Esophagus squamous epithelium (tissue), 4 donors: ENCODE measurements around the gene CRHR2.

Experiments
- POLR2A ChIP-seq, 4 donors: fragments of 450-650 bp; IDR thresholded peaks; one replicate each; pipeline ENCODE4 v1.6.1; 2017; ENCODE audit warnings: antibody characterized with exemption in 4 of 4, mild to moderate bottlenecking in 4 of 4, moderate library complexity in 3 of 4
- TF ChIP-seq, protein P1 (sequence below), 6 experiments: fragments of 450-650 bp in 4 of 6; fragments of 200-600 bp in 2 of 6; sonication (generic) in 2 of 6; IDR thresholded peaks; one replicate each; pipeline ENCODE4 v1.5.1; 2016 to 2019; ENCODE audit warnings: antibody characterized with exemption in 6 of 6, mild to moderate bottlenecking in 4 of 6, moderate library complexity in 4 of 6

DNA sequence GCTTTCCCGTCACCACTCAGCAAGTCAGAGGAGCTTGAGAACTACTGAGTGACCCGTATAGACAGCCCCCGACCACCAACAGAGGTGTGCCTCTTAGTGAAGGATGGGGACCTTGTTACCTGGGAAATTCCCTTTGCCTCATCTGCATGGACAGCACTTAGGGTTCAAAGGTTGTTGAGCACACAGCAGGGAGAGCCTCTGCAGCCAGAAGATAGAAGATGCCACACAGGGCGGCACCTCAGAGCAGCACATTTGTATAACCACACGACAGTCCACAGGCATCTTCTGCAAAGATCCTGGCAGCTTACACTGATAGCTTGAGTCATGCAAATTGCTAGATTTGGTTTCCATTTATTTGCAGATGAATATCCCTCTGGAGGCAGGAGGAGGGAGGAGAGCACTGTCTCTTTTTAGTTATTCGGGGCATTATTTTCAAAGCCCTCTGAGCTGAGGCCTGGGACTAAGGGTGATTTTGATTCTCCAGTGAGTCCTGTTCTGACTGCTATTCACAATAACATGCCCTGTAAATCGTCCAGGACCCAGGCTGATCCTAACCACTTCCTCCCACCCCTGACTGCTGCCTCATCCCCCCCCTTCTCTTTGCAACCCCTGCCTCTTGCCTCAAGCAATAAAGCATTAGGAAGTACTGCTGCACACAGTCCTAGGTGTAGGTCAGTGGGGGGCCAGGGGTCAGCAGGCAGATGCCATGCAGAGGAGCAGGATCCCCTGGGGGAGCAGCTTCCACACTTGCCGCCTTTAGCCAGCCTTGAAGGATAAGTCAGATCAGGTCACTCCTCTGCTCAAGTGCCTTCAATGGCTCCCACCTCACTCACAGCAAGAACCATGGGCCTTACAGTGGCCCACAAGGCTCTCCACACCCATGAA lies 45.0 kb upstream of the CRHR2 start:
- TF ChIP-seq, protein P1, sequence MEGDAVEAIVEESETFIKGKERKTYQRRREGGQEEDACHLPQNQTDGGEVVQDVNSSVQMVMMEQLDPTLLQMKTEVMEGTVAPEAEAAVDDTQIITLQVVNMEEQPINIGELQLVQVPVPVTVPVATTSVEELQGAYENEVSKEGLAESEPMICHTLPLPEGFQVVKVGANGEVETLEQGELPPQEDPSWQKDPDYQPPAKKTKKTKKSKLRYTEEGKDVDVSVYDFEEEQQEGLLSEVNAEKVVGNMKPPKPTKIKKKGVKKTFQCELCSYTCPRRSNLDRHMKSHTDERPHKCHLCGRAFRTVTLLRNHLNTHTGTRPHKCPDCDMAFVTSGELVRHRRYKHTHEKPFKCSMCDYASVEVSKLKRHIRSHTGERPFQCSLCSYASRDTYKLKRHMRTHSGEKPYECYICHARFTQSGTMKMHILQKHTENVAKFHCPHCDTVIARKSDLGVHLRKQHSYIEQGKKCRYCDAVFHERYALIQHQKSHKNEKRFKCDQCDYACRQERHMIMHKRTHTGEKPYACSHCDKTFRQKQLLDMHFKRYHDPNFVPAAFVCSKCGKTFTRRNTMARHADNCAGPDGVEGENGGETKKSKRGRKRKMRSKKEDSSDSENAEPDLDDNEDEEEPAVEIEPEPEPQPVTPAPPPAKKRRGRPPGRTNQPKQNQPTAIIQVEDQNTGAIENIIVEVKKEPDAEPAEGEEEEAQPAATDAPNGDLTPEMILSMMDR (IDR thresholded peaks at IDR 0.05): no peak
- no peak for TF ChIP-seq POLR2A (IDR thresholded peaks at IDR 0.05)
